ENCODE data around the gene LRAT.

- TF ChIP-seq CTCF (IDR thresholded peaks at IDR 0.05; ENCODE audit: low read depth, low read length) (no peak), POLR2A (IDR thresholded peaks at IDR 0.05; ENCODE audit: extremely low read depth, insufficient read length) (no peak)
Observed at GRCh38 chr4:154740462-154740861, 3.3 kb upstream of the LRAT start.

Data from NB4 (cell line).